D721Med (cell line): Measurements from ENCODE around the gene LMNB1.

ENCODE experiments used
- DNase-seq: peaks from one replicate; pipeline ENCODE4 v3.0.0; 2011; ENCODE audit warnings: low spot score; ENCODE audit not compliant: insufficient read length
- FAIRE-seq: peaks from 2 replicates; lab custom pipeline; 2011; peaks lifted over from hg19 to GRCh38; lab: Jason Lieb, UNC
- TF ChIP-seq, protein P1 (sequence below): IDR thresholded peaks from 2 replicates; pipeline ENCODE4 v1.5.1; 2012; ENCODE audit warnings: mild to moderate bottlenecking, control low read depth; ENCODE audit not compliant: insufficient read depth; ENCODE audit errors: missing control alignments

LMNB1 gene

GRCh38 chr5:126881821-126882600 lies 105.1 kb downstream of the LMNB1 start:
- FAIRE-seq, result no peak
- no peak for DNase-seq
- TF ChIP-seq, protein P1, sequence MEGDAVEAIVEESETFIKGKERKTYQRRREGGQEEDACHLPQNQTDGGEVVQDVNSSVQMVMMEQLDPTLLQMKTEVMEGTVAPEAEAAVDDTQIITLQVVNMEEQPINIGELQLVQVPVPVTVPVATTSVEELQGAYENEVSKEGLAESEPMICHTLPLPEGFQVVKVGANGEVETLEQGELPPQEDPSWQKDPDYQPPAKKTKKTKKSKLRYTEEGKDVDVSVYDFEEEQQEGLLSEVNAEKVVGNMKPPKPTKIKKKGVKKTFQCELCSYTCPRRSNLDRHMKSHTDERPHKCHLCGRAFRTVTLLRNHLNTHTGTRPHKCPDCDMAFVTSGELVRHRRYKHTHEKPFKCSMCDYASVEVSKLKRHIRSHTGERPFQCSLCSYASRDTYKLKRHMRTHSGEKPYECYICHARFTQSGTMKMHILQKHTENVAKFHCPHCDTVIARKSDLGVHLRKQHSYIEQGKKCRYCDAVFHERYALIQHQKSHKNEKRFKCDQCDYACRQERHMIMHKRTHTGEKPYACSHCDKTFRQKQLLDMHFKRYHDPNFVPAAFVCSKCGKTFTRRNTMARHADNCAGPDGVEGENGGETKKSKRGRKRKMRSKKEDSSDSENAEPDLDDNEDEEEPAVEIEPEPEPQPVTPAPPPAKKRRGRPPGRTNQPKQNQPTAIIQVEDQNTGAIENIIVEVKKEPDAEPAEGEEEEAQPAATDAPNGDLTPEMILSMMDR, result no peak

GRCh38 chr5:126883564-126884245 lies 106.8 kb downstream of the LMNB1 start:
- TF ChIP-seq, protein P1, result no peak
- FAIRE-seq (peak; percentile 29), DNase-seq (no peak)

- FAIRE-seq, result no peak
- no peak for DNase-seq
- TF ChIP-seq, protein P1, result no peak
Measured at GRCh38 chr5:126884269-126884819, 107.4 kb downstream of the LMNB1 start.
